ENCODE results near the gene SLC6A3.

GRCh38 chr5:1384521-1384920 is 60.7 kb downstream of the SLC6A3 start:
- TF ChIP-seq CTCF (conservative IDR thresholded peaks at IDR 0.05; ENCODE audit: low read length) (no peak), EZH2phosphoT487 (IDR thresholded peaks at IDR 0.05; ENCODE audit: borderline replicate concordance) (no peak)
